Activated CD8-positive, alpha-beta memory T cell treated with anti-CD3 and anti-CD28 coated beads, Interleukin-2, amount 50 U/mL, for 24 hours (primary cell): ENCODE results near the gene ZFP30.
A peak's percentile ranks its signal among the peaks of the same experiment; 100 is the strongest.
"Not testable (repeated sequence)": the region's sequence is repeated elsewhere in the genome, so short reads cannot be mapped to it uniquely, and the experiment has no call there.

ENCODE experiments used
- DNase-seq: peaks from one replicate; pipeline ENCODE4 v3.0.0-alpha.2; 2020; ENCODE audit errors: extremely low read depth

ZFP30 gene

GRCh38 chr19:37655301-37655688 lies at the start of gene ZFP30:
Gene ZFP30, minus strand, starts transcription at chr19:37655465. Its CDS starts 7,643 bp downstream, at chr19:37647822.
- no peak for DNase-seq

GRCh38 chr19:37699057-37699456 lies 43.8 kb upstream of the ZFP30 start:
- DNase-seq: no peak

DNA sequence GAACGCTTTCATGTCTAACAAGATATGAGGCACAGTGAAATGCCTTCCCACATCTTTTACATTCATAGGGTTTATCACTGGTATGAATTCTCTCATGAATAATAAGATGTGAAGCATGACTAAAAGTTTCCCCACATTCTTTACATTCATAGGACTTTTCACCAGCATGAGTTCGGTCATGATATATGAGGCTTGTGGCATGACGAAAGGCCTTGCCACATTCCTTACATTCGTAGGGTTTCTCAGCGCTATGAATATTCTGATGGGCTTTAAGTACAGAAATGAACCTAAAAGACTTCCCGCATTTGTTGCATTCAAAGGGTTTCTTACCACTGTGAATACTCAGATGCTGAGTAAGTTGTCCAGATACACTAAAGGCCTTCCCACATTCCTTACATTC lies 43.0 kb upstream of the ZFP30 start:
- no peak for DNase-seq

- DNase-seq: no peak
Observed at GRCh38 chr19:37695144-37695899, 40.1 kb upstream of the ZFP30 start.

DNA sequence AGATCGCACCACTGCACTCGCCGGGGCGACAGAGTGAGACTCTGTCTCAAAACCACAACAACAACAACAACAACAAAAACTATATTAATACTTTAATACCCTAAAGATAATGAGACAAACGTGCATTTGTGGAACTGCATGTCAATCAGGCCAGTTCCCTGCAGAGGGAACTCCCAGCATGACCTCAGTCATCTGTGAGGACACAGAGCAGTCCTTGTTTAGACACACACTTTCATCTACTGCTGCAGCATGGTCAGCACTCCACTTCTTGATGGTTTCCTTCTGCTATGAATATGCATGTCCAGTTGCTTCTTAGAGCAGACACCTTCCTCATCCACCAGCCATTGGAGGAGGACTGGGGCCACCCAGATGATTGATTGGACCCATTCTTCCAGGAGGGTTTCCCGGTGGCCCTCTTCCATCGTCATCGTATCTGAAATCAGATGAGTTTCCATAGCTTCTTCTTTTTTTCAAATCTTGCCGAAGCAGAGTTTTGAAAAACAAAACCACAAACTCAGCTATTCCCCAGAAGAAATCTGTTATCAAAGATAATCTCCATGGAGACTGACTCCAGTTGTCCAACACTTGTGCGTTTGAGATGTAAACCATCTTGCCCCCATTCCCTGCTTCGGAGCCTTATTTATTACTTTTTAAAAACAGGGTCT lies 37.8 kb upstream of the ZFP30 start:
- no peak for DNase-seq

GRCh38 chr19:37691881-37692504 lies 36.7 kb upstream of the ZFP30 start:
- peak; percentile 52 for DNase-seq

DNA sequence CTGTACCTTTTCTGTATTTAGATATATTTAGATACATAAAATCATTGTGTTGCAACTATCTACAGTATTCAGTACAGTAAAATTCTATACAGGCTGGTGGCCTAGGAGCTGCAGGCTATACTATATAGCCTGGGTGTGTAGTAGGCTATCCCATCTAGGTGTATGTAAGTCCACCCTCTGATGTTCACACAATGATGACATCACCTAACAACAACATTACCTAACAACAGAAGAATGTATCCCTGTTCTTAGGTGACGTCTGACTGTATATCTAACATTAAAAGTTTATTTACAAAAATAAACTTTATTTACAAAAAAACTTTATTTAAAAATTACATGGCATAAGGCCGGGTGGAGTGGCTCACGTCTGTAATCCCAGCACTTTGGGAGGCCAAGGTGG lies 28.3 kb upstream of the ZFP30 start:
- no peak for DNase-seq

DNA sequence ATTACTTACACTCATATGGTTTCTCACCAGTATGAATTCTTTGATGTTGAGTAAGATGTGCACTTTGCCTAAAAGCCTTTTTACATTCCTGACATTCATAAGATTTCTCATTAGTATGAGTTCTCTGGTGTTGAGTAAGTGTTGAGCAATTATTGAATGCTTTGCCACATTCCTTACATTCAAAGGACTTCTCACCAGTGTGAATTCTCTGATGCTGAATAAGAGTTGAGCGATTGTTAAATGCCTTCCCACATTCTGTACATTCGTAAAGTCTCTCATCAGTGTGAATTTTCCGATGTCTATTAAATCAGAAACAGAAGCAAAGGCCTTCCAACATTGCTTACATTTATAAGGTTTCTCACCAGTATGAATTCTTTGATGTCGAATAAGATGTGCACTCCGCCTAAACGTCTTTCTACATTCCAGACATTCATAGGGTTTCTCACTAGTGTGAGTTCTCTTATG lies 14.2 kb upstream of the ZFP30 start:
- no peak for DNase-seq

DNA sequence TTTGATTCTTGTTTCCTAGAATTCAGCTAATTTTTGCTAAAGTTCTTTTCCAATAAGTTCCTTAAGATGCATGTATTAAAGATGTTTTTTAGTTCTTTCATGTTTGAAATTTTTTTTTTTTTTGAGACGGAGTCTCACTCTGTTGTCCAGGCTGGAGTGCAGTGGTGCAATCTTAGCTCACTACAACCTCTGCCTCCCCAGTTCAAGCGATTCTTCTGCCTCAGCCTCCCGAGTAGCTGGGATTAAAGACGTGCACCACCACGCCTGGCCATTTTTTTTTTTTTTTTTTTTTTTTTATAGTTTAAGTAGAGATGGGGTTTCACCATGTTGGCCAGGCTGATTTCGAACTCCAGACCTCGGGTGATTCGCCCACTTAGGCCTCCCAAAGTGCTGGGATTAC lies 1.9 kb upstream of the ZFP30 start:
- DNase-seq: not testable (repeated sequence)

GRCh38 chr19:37655689-37656371 lies 565 bp upstream of the ZFP30 start:
- DNase-seq: peak; percentile 54

- no peak for DNase-seq
Observed at GRCh38 chr19:37654629-37655300, 500 bp downstream of the ZFP30 start.

DNA sequence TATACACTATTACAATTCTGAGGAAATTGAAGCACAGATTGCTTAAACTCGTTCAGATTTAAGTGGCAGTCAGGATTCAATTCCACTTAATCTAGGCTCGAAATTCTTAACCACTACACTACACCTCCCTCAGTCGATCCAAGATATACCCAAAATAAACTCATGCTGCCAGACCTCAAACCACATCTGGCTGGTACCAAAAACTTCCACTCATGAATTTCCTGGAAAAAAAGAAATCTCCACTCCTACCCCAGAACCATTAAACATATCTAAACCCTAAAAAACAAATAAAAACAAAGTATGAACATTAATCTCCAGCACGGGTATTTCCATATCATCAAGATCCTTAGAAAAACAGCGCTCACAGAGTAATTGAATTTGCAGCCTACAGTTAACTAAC lies 1.1 kb downstream of the ZFP30 start:
- no peak for DNase-seq

GRCh38 chr19:37635076-37636056 lies 19.9 kb downstream of the ZFP30 start:
- no peak for DNase-seq

DNA sequence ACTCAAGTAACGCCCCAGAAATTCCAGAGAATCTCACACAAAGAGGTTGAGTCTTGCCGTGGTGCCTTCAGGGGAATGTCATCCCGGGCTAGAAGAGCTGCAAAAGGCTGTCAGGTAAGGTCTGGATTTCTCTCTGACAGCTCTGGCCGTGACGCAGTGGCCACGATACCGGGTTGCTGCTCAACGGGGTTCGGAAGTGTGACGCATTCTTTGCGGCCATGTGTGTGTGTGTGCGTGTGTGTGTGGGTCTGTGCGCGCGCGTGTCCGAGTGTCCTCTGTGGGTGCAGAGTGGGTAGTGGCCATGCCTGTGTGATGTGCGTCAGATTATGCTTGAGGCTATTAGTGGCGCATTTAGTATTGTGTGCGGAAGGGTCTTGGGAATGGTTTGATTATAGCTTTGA lies 60.3 kb downstream of the ZFP30 start:
- peak; percentile 25 for DNase-seq

- peak; percentile 82 for DNase-seq
Observed at GRCh38 chr19:37594304-37594981, 60.8 kb downstream of the ZFP30 start, which contains the start of the genes ZNF540 and ZNF571. Gene ZNF540, plus strand, starts transcription at chr19:37594876. Its CDS starts 3,572 bp downstream, at chr19:37598448. Gene ZNF571, minus strand, starts transcription at chr19:37594792. Its CDS starts 8,116 bp downstream, at chr19:37586676.

DNA sequence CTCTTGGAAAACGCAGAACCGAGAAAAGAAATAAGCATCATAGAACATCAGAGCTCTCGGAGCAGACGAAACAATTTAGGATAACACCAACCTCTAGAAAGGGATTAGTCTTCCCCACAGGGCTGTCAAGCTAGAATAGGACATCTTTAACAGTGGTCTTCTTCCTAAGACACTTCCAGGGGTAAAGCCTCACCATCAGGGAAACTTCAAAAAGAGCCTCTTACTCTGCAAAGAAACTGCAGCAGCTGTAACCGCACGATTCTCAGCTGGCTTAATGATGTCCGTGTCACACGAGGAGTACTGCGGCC lies 61.3 kb downstream of the ZFP30 start:
- DNase-seq: no peak

DNA sequence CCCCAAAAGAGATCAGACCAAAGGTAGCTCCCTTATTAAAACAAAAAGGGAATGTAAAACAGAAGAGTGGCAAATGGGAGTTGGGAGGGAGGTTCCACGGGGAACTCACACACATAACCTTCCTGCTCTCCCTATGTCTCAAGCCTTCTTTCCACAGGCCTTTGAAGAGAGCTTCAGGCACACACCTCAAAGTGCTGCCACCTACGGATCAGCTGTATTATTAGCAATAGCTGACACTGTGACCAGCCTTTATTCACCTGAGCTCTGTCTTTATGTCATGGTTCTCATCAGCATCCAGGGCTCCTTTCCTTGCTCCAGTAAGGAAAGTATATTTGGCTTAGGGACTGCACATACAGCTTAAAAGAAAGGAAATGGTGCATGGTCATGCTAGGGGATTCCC lies 71.9 kb downstream of the ZFP30 start:
- DNase-seq: no peak

- no peak for DNase-seq
Observed at GRCh38 chr19:37572203-37572602, 83.1 kb downstream of the ZFP30 start.

GRCh38 chr19:37565370-37565669 lies 89.9 kb downstream of the ZFP30 start:
- no peak for DNase-seq
